ENCODE results near the gene RRBP1. TPM values are rescaled to one million over a fixed set of nuclear protein-coding genes. Genes with fewer than 3 reads are reported as not detected.
A peak's percentile ranks its signal among the peaks of the same experiment; 100 is the strongest.

RRBP1 gene
- total RNA-seq, 6 experiments from 2014 or later: 121 to 274 (median 193) TPM

GRCh38 chr20:17615645-17616479 is 66.2 kb downstream of the RRBP1 start:
- intact Hi-C loops (cut with DNase I): loop anchor here (10.0 kb wide), 1 partner anchor 81 kb away; the partner anchor contains the start of gene BFSP1 (in 2 of the 2)
- Histone ChIP-seq H3K4me1 (no peaks in the 10 kb centered on the region), H3K9me3 (no peaks in the 10 kb centered on the region), H3K27ac (no peak overlapping the region), H3K4me3 (no peak overlapping the region), H3K27me3 (no peaks in the 10 kb centered on the region), H3K36me3 (peaks cover 0 to 63% (median 40%) of the 10 kb centered on the region in 4 donors)
- DNase-seq: no peak
- 33% methylated on average over 1 of the region's 22 CpGs for WGBS (ENCODE audit: insufficient coverage, low coverage, low lambda C conversion rate, missing lambda C conversion rate)
- ATAC-seq: no peak
- TF ChIP-seq POLR2A (IDR thresholded peaks at IDR 0.05) (no peak), CTCF (IDR thresholded peaks at IDR 0.05) (no peak)

- 59% methylated on average over 7 of the region's 32 CpGs for WGBS (ENCODE audit: insufficient coverage, low coverage, low lambda C conversion rate, missing lambda C conversion rate)
- intact Hi-C loops (cut with DNase I): loop anchor here (10.0 kb wide), 1 partner anchor 80 kb away; the partner anchor contains the start of gene BFSP1 (in 2 of the 2)
Measured at GRCh38 chr20:17614812-17615644, 67.0 kb downstream of the RRBP1 start.

GRCh38 chr20:17614176-17614811 is 67.7 kb downstream of the RRBP1 start:
- no peak for TF ChIP-seq POLR2A (IDR thresholded peaks at IDR 0.05)
- no peak for TF ChIP-seq CTCF (IDR thresholded peaks at IDR 0.05)
- intact Hi-C loops (cut with DNase I): loop anchor here (10.0 kb wide), 1 partner anchor 79 kb away; the partner anchor contains the start of gene BFSP1 (in 2 of the 2)
- no peaks in the 10 kb centered on the region for H3K9me3 ChIP-seq
- no peaks in the 10 kb centered on the region for H3K4me1 ChIP-seq
- no peak overlapping the region for H3K4me3 ChIP-seq
- H3K27me3 ChIP-seq: no peaks in the 10 kb centered on the region
- no peak overlapping the region for H3K27ac ChIP-seq
- ATAC-seq (peak; percentile 10 to 39 (median 29)), DNase-seq (peak in 2 of 3 donors; percentile 60 to 69)
- WGBS (ENCODE audit: insufficient coverage, low coverage, low lambda C conversion rate, missing lambda C conversion rate): 25% methylated on average over 9 of the region's 20 CpGs
- peaks cover 0 to 48% (median 29%) of the 10 kb centered on the region in 4 donors for H3K36me3 ChIP-seq

More at GRCh38 chr20:17614812-17615644, 67.0 kb downstream of the RRBP1 start:
- Histone ChIP-seq H3K27me3 (no peaks in the 10 kb centered on the region), H3K36me3 (peaks cover 0 to 55% (median 33%) of the 10 kb centered on the region in 4 donors), H3K27ac (no peak overlapping the region), H3K9me3 (no peaks in the 10 kb centered on the region), H3K4me1 (no peaks in the 10 kb centered on the region), H3K4me3 (no peak overlapping the region)
- DNase-seq (peak in 2 of 3 donors; percentile 28 to 55), ATAC-seq (peak in 2 of 4 donors; percentile 1 to 2)
- no peak for TF ChIP-seq CTCF (IDR thresholded peaks at IDR 0.05)
